Peyer's patch (tissue), 4 donors: ENCODE data around the gene SHANK2. TPM values are rescaled to one million over a fixed set of nuclear protein-coding genes. Genes with fewer than 3 reads are reported as not detected.
A peak's percentile ranks its signal among the peaks of the same experiment; 100 is the strongest.

ENCODE experiments used
- DNase-seq, 3 donors: peaks; one replicate each; pipeline ENCODE4 v3.0.0-alpha.2; 2017 to 2019
- H3K27ac ChIP-seq, 4 donors: fragments of 200-600 bp; sonication (generic); one replicate each; pipeline ENCODE4 v1.5.1; 2016 to 2019
- H3K27me3 ChIP-seq, 2 donors: fragments of 200-600 bp; sonication (generic); one replicate each; pipeline ENCODE4 v1.5.1; 2019
- H3K36me3 ChIP-seq, 3 donors: fragments of 200-600 bp; sonication (generic); one replicate each; pipeline ENCODE4 v1.5.1; 2016 to 2019
- H3K4me1 ChIP-seq, 4 donors: fragments of 200-600 bp; sonication (generic); one replicate each; pipeline ENCODE4 v1.5.1; 2016 to 2019
- H3K4me3 ChIP-seq, 4 donors: fragments of 200-600 bp; sonication (generic); 1 replicate in 3 of 4; 2 replicates in 1 of 4; pipeline ENCODE4 v1.5.1; 2016 to 2019; ENCODE audit warnings: mild to moderate bottlenecking in 1 of 4
- H3K9me3 ChIP-seq, 4 donors: fragments of 200-600 bp; sonication (generic); one replicate each; pipeline ENCODE4 v1.5.1; 2016 to 2019; ENCODE audit warnings: mild to moderate bottlenecking in 1 of 4
- CTCF ChIP-seq, 6 experiments: fragments of 450-650 bp in 4 of 6; fragments of 200-600 bp in 2 of 6; sonication (generic) in 1 of 6; IDR thresholded peaks; one replicate each; pipeline ENCODE4 v1.5.1; 2017 to 2019; ENCODE audit warnings: antibody characterized with exemption in 6 of 6, mild to moderate bottlenecking in 3 of 6, moderate library complexity in 1 of 6
- POLR2A ChIP-seq, 2 donors: fragments of 450-650 bp; IDR thresholded peaks; one replicate each; pipeline ENCODE4 v1.5.1; 2017; ENCODE audit warnings: antibody characterized with exemption in 2 of 2, mild to moderate bottlenecking in 2 of 2, moderate library complexity in 2 of 2
- total RNA-seq, 4 donors: library from RNA; depleted of rRNA; stranded (reverse); fragments of >200 nt; gene quantifications; one replicate each; pipeline ENCODE4 v1.1.0, GENCODE V29; 2016

SHANK2 gene
- total RNA-seq, 4 donors from 2014 or later = 26.1 to 109 (median 56.6) TPM

DNA sequence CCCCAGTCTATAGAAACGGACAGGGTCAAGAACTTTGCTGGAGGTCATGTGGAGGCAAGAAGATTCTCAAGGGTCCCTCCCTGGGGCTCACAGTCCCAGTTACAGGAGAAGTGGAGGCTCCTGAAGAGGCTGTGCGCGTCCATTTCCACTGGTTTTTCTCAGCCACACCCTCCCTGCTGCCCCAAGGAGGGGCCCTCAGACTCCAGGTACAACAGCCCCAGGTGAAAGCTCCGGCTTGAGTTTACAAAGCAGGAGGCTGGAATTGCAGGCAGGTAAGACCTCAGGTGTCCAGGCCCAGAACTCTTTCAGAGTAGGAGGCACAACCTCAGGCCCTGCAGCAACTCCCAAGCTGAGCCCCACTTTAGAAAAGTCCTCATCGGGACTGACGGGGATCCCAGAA, 3.1 kb downstream of the SHANK2 start:
- H3K4me3 ChIP-seq = no peak overlapping the region
- no peaks in the 10 kb centered on the region for H3K27me3 ChIP-seq
- H3K36me3 ChIP-seq = no peaks in the 10 kb centered on the region
- no peaks in the 10 kb centered on the region for H3K9me3 ChIP-seq
- peak in 1 of 3 donors; percentile 23 for DNase-seq
- TF ChIP-seq CTCF (IDR thresholded peaks at IDR 0.05) (no peak), POLR2A (IDR thresholded peaks at IDR 0.05) (no peak)
- no peak overlapping the region for H3K27ac ChIP-seq
- H3K4me1 ChIP-seq = peaks cover 0 to 19% (median 5%) of the 10 kb centered on the region in 4 donors

- TF ChIP-seq POLR2A (IDR thresholded peaks at IDR 0.05) (no peak), CTCF (IDR thresholded peaks at IDR 0.05) (no peak)
Measured at GRCh38 chr11:71248656-71249055, 3.7 kb downstream of the SHANK2 start.

GRCh38 chr11:71248251-71248570, 4.2 kb downstream of the SHANK2 start:
- no peak overlapping the region for H3K27ac ChIP-seq
- H3K4me1 ChIP-seq = peaks cover 0 to 19% (median 5%) of the 10 kb centered on the region in 4 donors
- TF ChIP-seq POLR2A (IDR thresholded peaks at IDR 0.05) (no peak), CTCF (IDR thresholded peaks at IDR 0.05) (no peak)
- DNase-seq = peak in 1 of 3 donors; percentile 9
- no peaks in the 10 kb centered on the region for H3K9me3 ChIP-seq
- H3K4me3 ChIP-seq = no peak overlapping the region
- no peaks in the 10 kb centered on the region for H3K27me3 ChIP-seq
- H3K36me3 ChIP-seq = no peaks in the 10 kb centered on the region

More at GRCh38 chr11:71248656-71249055, 3.7 kb downstream of the SHANK2 start:
- H3K36me3 ChIP-seq = no peaks in the 10 kb centered on the region
- no peaks in the 10 kb centered on the region for H3K9me3 ChIP-seq
- H3K27ac ChIP-seq = no peak overlapping the region
- H3K4me1 ChIP-seq = peaks cover 0 to 19% (median 5%) of the 10 kb centered on the region in 4 donors
- no peaks in the 10 kb centered on the region for H3K27me3 ChIP-seq
- DNase-seq = peak in 1 of 3 donors; percentile 25
- no peak overlapping the region for H3K4me3 ChIP-seq

DNA sequence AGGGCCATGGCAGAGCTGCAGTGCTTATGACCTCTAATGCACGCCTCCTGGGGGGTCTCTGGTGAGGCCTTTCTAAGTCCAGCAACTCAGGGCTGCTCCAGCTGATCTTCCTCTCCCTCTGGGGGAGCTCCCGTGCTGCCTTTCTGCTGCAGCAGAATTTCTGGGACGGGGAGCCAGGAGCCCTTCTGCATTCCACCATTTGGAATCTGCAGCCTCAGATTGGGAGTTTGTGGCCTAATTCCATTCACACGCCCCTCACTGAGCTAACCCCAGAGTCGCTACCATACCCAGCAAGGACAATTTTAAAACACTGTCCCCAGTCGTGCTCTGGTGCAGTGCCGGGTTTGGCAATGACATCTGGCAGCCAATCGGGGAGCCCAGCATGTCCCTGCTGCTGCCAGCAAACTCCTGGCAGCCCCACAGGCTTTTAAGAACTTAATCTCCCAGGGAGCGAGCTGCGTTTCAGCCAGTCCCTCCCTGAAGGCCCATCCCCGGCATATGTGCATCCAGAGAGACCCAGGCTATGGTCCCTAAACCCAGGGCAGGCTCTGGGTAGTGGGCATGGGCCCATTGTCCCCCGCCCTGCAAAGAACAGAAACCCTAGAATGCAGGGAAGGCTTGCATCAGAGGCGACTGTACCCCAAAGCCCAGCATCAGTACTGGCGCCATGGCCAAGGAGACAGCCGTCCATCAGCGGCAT, 4.7 kb downstream of the SHANK2 start:
- H3K9me3 ChIP-seq = no peaks in the 10 kb centered on the region
- H3K36me3 ChIP-seq = no peaks in the 10 kb centered on the region
- H3K27ac ChIP-seq = no peak overlapping the region
- H3K4me3 ChIP-seq = no peak overlapping the region
- H3K4me1 ChIP-seq = peaks cover 0 to 19% (median 5%) of the 10 kb centered on the region in 4 donors
- no peak for TF ChIP-seq POLR2A (IDR thresholded peaks at IDR 0.05)
- no peak for TF ChIP-seq CTCF (IDR thresholded peaks at IDR 0.05)
- DNase-seq = peak in 1 of 3 donors; percentile 34
- no peaks in the 10 kb centered on the region for H3K27me3 ChIP-seq

- TF ChIP-seq POLR2A (IDR thresholded peaks at IDR 0.05) (no peak), CTCF (IDR thresholded peaks at IDR 0.05) (no peak)
- H3K27me3 ChIP-seq = no peaks in the 10 kb centered on the region
- DNase-seq = peak in 1 of 3 donors; percentile 3
Measured at GRCh38 chr11:71246559-71246958, 5.8 kb downstream of the SHANK2 start.

More at GRCh38 chr11:71246559-71246958, 5.8 kb downstream of the SHANK2 start:
- no peaks in the 10 kb centered on the region for H3K9me3 ChIP-seq
- H3K36me3 ChIP-seq = no peaks in the 10 kb centered on the region
- no peak overlapping the region for H3K27ac ChIP-seq
- peaks cover 0 to 11% (median 4%) of the 10 kb centered on the region in 4 donors for H3K4me1 ChIP-seq
- H3K4me3 ChIP-seq = no peak overlapping the region
